Cardiac muscle cell (in vitro differentiated cells and primary cell): Measurements from ENCODE around the gene AMMECR1L. TPM values are rescaled to one million over a fixed set of nuclear protein-coding genes. Genes with fewer than 3 reads are reported as not detected.
"Not testable (repeated sequence)": the region's sequence is repeated elsewhere in the genome, so short reads cannot be mapped to it uniquely, and the experiment has no call there.

Experiments used
- DNase-seq, 2 donors: peaks; one replicate each; pipeline versions ENCODE4 v3.0.0 to v3.0.0-alpha.2; 2010 to 2017; ENCODE audit warnings: low read depth in 1 of 2, low spot score in 1 of 2
- H3K27ac ChIP-seq: fragments of 200-600 bp; sonication (generic); 2 replicates; pipeline ENCODE4 v1.5.1; 2016
- H3K27me3 ChIP-seq: fragments of 200-600 bp; sonication (generic); 2 replicates; pipeline ENCODE4 v1.6.0; 2016; ENCODE audit warnings: control low read depth
- H3K36me3 ChIP-seq: fragments of 200-600 bp; sonication (generic); 2 replicates; pipeline ENCODE4 v1.5.1; 2016; ENCODE audit warnings: control low read depth
- H3K4me1 ChIP-seq: fragments of 200-600 bp; sonication (generic); 2 replicates; pipeline ENCODE4 v1.8.1; 2017; ENCODE audit warnings: low read depth, mild to moderate bottlenecking, mixed run types
- H3K4me3 ChIP-seq: fragments of 200-600 bp; sonication (generic); 2 replicates; pipeline ENCODE4 v1.5.1; 2016; ENCODE audit warnings: mild to moderate bottlenecking
- H3K9me3 ChIP-seq: fragments of 200-600 bp; sonication (generic); 2 replicates; pipeline ENCODE4 v1.5.1; 2017; ENCODE audit warnings: low read depth, mild to moderate bottlenecking, control low read depth
- CTCF ChIP-seq: IDR thresholded peaks from 2 replicates; pipeline ENCODE4 v1.5.1; 2012; ENCODE audit warnings: low read depth, mild to moderate bottlenecking, low read length
- polyA plus RNA-seq: library from polyadenylated mRNA; unstranded; fragments of >200 nt; fragmentation: Nextera tagmentation; extraction: Ambion mirVana; gene quantifications from 2 replicates; pipeline ENCODE4 v1.2.1, GENCODE V29; 2016
- total RNA-seq: library from RNA; depleted of rRNA; stranded (reverse); fragments of >200 nt; gene quantifications from 2 replicates; pipeline ENCODE4 v1.2.3, GENCODE V29; 2016

AMMECR1L gene
- total and polyA plus RNA-seq, 2 experiments from 2014 or later = 6.6 to 10.3 TPM

- Histone ChIP-seq H3K27me3 (no peaks in the 10 kb centered on the region), H3K4me1 (no peaks in the 10 kb centered on the region), H3K36me3 (no peaks in the 10 kb centered on the region), H3K9me3 (no peaks in the 10 kb centered on the region), H3K4me3 (no peak overlapping the region), H3K27ac (no peak overlapping the region)
- no peak for TF ChIP-seq CTCF
- peak in 1 of 2 donors; percentile 75 for DNase-seq
Measured at GRCh38 chr2:127901339-127902056, 15.7 kb upstream of the AMMECR1L start.

GRCh38 chr2:127897531-127898211 lies 11.9 kb upstream of the AMMECR1L start:
- no peak overlapping the region for H3K4me3 ChIP-seq

GRCh38 chr2:127893494-127893893 lies 7.7 kb upstream of the AMMECR1L start:
- TF ChIP-seq CTCF = no peak
- Histone ChIP-seq H3K36me3 (no peaks in the 10 kb centered on the region), H3K4me1 (no peaks in the 10 kb centered on the region), H3K27ac (peak overlapping the region; percentile 3), H3K27me3 (no peaks in the 10 kb centered on the region), H3K4me3 (no peak overlapping the region), H3K9me3 (no peaks in the 10 kb centered on the region)
- no peak for DNase-seq

More at GRCh38 chr2:127897531-127898211, 11.9 kb upstream of the AMMECR1L start:
- no peaks in the 10 kb centered on the region for H3K27me3 ChIP-seq
- no peak overlapping the region for H3K27ac ChIP-seq
- H3K9me3 ChIP-seq = no peaks in the 10 kb centered on the region
- H3K4me1 ChIP-seq = no peaks in the 10 kb centered on the region
- TF ChIP-seq CTCF = no peak
- H3K36me3 ChIP-seq = no peaks in the 10 kb centered on the region
- no peak for DNase-seq

- no peak for TF ChIP-seq CTCF
- Histone ChIP-seq H3K27ac (peak overlapping the region; percentile 3), H3K27me3 (no peaks in the 10 kb centered on the region), H3K4me3 (no peak overlapping the region), H3K4me1 (peaks cover under 1% of the 10 kb centered on the region), H3K36me3 (no peaks in the 10 kb centered on the region), H3K9me3 (no peaks in the 10 kb centered on the region)
- DNase-seq = no peak
Measured at GRCh38 chr2:127893033-127893432, 7.3 kb upstream of the AMMECR1L start.

- Histone ChIP-seq H3K4me1 (peaks cover 12% of the 10 kb centered on the region), H3K27me3 (no peaks in the 10 kb centered on the region), H3K9me3 (no peaks in the 10 kb centered on the region), H3K4me3 (no peak overlapping the region), H3K27ac (no peak overlapping the region), H3K36me3 (no peaks in the 10 kb centered on the region)
- no peak for TF ChIP-seq CTCF
- no peak for DNase-seq
Measured at GRCh38 chr2:127891811-127892210, 6.1 kb upstream of the AMMECR1L start.

GRCh38 chr2:127890756-127891155 lies 5.0 kb upstream of the AMMECR1L start:
- H3K4me1 ChIP-seq = peaks cover 12% of the 10 kb centered on the region

More at GRCh38 chr2:127890756-127891155, 5.0 kb upstream of the AMMECR1L start:
- not testable (repeated sequence) for H3K36me3 ChIP-seq, DNase-seq, H3K4me3 ChIP-seq, H3K9me3 ChIP-seq, H3K27ac ChIP-seq, H3K27me3 ChIP-seq
